NCI-H1694 treated with DMSO at 0.1 percent for 48 hours (cell line): ENCODE measurements around the gene CPNE9.

Experiments used
- DNase-seq: peaks from one replicate; lab custom pipeline; 2025; lab: John Stamatoyannopoulos, UW

CPNE9 gene

DNA sequence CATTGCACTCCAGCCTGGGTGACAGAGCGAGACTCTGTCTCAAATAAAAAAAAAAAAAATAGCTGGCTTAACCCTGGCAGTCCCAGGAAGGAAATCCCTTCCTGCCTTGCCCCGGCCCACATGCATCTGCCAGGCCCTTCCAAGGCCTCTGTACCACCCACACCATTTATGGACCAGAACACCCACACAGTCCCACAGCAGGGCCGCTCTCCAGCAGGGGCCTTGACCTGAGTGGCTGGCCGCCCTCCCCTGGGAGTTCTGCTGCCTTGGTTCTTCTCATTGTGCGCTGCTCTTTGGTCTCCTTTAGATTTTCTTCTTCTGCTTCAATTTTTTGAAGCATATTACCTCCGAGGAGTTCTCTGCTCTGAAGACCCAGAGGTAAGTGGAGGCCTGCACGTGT is 16.1 kb upstream of the CPNE9 start:
- DNase-seq: no peak

DNA sequence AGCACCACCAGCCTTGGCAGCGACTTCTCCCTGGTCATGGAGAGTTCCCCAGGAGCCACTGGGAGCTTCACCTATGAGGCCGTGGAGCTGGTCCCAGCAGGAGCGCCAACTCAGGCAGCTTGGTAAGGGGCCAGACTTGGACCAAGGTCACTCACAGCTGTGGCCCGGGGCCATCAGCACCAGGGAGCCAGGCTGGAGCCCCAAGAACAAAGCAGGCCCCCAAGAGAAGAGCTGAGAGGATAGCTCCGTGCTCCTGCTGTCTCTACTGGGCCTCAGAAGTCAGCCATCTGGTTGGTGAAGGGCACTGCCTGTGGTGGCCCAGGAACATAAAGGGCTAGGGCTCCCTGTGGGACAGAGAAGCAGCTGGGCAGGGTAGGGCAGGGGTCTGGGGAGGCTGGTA is 14.7 kb upstream of the CPNE9 start:
- no peak for DNase-seq

DNA sequence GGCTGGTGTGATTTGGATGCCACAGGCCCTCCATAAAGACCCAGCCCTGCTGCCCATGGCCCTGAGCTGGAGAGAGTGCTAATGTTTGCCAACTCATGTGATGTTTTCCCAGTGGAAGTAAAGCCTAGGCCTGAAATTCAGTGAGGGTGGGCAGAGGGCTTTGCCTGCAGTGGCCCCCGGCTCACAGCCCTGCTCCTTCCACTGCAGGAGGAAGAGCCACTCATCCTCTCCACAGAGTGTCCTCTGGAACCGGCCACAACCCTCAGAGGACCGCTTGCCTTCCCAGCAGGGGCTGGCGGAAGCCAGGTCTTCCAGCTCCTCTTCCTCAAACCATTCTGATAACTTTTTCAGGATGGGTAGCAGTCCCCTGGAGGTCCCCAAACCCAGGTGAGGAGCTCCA is 13.9 kb upstream of the CPNE9 start:
- no peak for DNase-seq

DNA sequence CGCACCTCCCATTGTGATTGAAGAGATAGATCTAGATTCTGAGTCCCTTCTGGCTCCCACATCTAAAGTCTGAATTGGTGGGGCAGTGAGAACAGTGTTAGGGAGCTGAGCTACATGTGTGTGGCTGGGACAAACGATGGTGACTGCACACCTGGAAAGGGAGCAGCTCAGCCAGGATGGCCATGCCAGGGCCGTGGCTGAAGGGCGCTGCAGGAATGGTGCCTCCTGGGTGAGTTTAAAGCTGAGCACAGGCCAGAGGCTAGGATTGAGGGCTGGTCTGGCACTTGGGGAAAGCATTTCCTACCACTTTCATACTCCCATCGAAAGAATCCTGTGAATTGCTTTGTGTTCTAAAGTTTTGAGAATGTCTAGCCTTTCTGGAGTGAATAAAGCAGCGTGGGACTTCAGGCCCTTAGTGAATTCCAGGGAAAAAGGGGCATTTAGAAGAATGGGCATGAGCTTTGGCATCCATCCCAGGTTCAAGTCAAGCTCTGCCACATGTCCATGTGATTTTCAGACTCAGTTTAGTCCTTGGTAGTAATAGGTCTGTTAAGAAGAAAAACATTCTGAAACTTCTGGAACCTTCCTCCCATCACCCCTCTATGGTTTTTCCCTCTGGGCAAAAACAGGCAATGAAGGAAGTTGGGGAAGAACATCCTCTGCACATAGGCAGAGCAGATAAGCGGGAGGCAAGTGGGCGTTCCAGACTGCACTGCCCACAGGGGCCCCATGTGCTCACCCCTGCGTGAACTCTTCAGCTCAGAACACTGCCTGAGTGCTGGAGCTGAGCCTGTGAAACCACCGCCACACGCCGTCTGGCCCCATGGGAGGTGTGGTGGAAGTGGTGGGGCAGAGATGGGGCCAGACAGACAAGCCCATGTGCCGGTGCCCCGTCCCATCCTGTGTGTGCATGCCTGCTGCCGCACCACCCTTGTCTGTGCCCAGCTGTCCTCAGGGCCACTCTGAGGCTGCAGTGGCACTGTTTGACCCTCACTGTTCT is 12.9 kb upstream of the CPNE9 start:
- DNase-seq: no peak

DNA sequence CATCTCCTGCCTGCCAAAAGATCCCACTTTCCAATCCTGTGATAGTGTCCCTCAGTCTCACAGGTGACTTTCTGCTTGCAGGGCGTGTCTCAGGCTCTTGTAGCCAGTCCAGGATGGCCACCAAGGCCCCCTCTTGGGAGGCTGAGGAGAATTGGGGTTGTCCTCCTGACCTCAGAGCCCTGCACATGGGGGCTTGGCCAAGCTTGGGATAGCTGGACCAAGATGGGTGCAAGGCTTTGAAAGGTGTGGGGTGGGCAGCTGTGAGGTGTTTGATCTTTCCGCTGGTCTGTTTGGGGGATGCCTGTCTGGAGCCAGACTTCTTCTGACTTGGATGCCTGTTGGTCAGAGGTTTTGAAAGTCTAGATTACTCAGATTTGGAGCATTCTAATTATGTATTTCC is 12.0 kb upstream of the CPNE9 start:
- no peak for DNase-seq

DNA sequence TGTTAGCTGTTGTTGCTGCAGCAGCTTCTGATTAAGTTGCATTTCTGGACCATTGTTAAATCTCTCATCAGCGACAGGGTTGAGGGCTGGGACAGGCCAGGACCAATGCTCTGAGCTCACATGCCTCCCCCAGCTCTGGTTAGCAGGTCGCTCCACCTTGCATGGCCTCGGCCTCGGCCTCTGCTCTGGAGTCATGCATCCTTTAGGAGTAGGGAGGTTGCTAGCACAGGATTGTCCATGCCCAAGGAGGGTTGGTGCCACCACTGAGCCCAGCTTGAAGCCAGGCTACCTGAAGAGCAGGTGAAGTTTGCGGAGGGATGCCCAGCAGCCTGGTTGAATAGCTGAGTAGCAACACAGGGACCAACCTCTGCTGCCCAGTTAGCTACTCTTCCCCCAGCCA is 11.2 kb upstream of the CPNE9 start:
- no peak for DNase-seq

DNA sequence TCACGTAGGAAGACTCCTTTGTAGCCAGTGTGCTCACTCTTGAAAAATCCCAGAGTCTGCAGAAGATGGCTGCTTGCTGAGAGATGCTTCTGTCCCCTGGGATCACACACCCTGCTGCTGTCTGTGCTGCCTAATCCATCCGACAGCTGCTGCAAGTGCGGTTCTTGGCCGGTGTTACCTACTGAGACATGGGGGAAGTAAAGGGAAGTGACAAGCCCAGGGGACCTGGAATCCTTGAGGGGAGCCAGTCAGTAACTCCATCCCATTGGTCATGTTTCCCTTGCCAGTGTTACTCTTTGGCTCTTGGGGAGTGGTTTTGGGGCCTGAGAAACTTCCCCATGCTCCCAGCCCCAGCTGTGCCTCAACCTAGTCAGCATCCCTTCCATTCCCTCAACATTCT is 8.3 kb upstream of the CPNE9 start:
- no peak for DNase-seq

DNA sequence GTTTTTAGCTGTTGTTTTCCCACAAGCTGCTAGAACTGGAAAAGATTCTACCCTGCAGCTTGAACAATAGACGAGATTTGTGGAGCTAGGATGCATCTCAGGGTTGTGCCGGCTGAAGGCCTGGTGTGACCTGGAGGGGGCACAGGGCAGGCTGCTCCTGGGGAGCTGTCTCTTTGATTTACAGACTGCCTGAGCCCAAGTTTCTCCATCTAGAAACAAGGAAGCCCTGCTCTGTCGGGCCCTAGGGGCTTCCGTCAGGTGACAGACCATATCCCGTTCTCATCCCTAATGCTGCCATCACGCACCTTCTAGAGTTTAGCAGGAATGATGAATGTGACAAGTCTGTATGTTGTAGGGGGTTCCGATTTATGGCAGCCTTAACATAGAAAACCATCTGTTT is 7.9 kb upstream of the CPNE9 start:
- DNase-seq: no peak

DNA sequence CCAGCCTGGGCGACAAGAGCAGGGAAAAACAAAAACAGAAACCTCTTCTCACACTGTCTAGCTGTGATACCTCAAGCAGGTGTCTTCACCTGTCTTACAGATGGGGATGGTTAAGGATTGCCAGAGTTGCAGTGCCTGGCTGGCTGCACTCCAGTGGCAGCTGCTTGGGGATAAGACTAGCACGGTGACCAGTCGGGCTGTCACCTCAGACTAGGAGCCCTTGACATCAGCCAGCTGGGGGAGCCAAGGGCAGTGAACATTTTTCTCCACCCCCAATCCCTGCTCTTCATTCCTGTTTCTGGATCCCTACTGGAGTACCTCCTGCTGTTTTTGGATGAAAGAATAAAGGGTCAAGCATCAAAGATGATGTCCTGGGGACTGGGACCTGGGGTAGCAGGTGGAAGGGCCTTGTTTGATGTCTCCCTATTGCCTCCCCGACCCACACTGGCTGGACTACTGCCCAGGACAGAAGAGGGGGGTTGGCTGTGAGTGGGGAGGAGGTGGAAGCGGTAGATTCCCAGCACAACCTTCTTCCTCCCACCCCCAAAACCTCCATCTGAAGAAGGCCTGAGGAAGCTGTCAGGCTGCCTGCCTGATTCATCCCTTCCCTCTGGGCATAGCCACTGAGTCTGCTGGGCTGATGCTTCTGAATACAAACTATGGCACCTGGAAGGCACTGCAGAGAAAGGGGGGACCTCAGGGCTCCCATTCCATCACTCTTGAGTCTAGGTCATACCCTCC is 7.0 kb upstream of the CPNE9 start:
- DNase-seq: no peak

DNA sequence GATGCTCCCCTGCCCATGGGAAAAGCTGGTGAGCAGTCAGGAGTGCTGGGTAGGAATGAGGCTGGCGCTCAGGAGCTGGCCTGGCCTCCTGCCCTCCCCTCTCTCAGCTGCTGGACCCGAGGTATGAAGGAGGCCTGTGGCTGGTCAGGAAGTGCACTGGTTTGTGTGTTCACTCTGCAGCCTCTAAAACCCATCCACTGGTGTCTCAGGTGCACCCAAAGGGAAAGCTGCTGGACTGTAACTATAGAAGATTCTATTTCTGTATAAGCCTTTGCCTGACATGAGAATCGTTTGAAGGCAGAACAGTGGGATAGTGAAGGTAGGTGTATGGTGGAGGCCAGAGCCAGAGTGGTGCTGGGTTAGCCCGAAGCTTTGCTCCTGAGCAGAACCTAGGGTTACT is 5.7 kb upstream of the CPNE9 start:
- no peak for DNase-seq

DNA sequence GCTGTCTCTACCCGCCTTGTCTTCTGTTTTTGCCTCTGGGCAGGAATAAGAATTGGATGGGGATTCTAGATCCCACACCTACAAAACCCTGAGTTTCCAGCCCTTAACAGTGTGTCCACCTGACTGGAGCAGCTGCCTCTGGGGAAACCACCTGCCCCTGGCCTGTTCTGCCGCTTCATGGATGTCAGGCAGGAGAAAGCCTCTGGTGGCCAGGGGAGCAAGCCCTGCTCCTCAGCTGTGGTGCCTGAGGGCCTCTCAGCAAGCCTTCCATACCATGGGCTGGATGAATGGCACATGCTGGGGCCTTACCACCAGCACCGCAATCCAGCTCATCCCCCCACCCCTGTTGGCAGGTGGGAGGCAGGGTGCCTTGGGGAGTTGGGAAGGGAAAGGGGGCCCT is 5.3 kb upstream of the CPNE9 start:
- DNase-seq: no peak

DNA sequence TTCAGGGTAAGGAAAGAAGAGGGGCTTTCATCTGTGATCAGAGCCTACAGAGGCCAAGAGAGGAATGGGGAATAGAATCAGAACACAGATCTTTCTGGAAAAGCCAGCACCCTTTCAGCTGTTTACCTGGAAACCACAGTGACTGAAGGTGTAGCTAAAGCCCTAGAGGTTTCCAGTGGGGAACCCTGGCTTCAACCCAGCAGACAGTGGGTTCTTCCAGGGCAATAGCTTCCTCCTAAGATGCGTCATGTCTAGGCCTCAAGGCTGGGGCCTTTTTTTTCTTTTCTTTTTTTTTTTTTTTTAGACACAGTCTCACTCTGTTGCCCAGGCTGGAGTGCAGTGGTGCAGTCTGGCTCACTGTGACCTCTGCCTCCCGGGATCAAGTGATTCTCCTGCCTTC is 3.1 kb upstream of the CPNE9 start:
- DNase-seq: no peak

DNA sequence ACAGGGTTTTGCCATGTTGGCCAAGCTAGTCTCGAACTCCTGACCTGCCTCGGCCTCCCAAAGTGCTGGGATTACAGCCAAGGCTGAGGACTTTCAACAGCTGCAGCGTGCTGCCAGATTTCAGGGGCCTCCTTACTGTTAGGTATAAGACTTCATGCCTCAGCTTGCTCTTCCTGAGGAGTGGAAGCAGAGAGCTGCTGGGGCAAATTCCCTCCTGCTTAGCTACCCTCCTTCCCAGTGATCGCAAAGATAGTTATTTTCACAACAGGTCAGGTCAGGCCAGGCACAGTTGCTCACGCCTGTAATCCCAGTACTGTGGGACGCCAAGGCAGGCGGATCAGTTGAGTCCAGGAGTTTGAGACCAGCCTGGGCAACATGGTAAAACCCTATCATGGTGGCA is 2.6 kb upstream of the CPNE9 start:
- DNase-seq: no peak

DNA sequence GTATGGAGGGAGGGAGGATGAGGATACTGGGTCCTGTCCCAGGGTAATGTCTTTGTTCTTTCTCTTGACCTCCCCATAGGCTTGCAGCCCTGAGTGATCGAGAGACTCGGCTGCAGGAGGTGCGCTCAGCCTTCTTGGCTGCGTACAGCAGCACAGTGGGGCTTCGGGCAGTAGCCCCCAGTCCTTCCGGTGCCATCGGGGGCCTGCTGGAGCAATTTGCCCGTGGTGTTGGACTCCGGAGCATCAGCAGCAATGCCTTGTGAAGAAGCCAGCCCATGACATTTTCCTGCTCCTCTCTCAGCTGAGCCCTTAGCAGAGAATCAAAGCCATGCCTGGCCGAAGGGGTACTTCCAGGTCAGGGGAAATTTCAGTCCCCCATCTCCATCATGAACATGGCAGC is 1.9 kb upstream of the CPNE9 start:
- DNase-seq: no peak

DNA sequence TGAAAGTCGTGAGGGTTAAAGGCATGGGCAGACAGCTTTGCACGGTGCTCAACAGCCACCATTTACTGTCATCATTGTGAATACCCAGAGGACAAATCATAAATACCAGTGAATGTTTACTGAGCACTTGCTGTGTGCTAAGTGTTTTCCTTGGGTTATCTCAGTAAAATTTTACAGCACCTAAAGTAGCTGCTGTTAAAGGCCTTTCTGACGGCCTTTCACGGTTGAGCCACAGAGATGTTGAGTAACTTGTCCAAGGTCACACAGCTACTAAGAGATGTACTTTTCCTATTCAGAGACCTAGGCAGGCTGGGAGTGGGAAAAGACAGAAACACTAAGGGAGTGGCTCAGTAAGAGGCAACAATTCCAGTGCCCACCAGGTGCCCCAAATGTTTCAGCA is 393 bp upstream of the CPNE9 start:
- DNase-seq: no peak

DNA sequence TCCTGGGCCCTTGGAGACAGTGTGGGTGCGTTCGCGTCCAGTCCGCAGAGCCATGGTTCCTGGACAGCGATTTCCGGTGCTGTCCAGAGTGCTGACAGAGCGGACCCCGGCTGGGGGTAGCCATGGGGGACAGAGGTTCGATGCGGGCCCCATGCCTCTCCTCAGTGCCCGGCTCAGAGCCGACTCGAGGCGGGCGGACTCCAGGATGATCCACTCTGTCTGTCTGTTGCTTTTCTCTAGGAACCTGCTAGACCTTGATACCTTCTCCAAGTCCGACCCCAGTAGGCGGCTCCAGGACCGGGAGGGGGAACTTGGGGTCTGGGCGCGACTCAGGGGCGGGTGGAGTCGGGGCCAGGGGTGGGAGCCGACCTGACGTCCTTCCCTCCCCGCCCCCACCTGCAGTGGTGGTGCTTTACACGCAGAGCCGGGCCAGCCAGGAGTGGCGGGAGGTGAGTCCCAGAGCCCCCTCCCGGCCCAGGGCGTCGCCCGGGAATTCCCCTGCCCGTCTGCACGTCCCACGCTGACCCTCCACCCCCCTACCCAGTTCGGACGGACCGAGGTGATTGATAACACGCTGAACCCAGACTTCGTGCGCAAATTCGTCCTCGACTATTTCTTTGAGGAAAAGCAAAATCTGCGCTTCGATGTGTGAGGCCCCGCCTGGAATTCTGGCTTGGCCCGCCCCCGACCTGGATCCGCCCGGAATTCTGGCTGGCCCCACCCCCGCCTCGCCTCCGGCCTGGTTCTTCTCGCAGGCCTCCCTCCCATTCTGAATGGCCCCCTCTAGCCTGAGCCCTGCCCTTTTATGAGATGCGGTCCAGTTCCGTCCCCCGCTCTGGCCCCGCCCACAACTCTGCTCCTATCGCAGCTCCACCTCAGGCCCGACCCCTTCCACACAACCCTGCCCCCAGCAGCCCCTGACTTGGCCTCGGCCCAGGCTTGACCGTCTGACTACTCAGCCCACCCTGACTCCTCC is 1.0 kb downstream of the CPNE9 start:
- no peak for DNase-seq

DNA sequence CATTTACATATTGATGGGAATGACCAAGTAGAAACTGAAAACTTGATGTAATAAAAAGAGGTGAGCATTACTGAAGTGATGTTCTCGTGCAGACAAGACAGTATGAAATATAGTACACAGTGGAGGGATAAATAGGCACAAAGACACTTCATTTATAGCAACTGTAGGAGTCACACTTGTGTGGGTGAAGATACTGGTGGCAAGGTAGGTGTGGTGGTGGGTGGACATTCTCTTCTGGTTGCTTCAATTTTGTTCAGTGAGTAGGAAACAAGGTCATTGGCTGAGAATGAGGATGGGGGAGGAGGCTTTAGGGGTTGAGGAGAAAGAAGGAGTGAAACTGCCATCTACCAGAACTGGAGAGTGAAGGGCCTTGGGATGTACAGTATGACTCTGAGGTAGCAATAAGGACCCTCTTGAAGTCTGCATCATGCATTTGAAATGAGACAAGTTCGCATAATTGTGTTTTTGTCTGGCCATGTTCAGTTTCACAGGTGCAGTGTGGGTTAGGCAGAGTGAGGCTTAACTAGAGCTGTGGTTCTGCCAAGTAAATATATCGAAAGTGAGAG is 6.6 kb downstream of the CPNE9 start:
- no peak for DNase-seq

DNA sequence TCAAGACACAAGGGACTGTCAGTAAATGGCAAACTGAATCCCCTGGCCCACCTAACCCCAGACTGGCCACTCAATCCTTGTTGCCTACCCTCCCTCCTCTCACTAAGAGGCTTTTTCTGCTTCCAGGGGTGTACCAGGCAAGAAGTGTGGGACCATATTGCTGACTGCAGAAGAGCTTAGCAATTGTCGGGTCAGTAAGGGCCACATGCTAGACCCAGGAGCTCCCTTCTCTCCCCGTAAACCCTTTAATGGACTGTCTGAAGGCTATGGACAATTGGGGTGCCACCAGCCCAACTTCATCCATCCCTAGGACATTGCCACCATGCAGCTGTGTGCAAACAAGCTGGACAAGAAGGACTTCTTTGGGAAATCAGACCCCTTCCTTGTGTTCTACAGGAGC is 8.8 kb downstream of the CPNE9 start:
- DNase-seq: no peak

DNA sequence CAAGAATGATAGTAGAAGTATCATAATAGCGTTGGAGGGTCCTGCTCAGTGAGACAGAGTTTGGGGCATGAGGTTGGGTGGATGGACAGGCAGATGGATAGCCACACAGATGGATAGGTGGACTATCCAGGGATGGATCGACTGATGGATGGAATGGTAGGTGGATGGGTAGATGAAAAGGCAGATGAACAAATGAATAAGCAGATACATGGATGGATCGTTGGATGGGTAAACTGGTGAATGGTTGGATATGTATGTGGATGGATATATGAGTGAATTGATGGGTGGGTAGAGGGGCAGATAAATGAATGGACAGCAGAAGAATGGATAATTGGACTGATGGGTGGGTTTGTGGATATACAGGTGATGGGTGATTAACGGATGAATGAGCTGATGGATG is 9.5 kb downstream of the CPNE9 start:
- DNase-seq: no peak

DNA sequence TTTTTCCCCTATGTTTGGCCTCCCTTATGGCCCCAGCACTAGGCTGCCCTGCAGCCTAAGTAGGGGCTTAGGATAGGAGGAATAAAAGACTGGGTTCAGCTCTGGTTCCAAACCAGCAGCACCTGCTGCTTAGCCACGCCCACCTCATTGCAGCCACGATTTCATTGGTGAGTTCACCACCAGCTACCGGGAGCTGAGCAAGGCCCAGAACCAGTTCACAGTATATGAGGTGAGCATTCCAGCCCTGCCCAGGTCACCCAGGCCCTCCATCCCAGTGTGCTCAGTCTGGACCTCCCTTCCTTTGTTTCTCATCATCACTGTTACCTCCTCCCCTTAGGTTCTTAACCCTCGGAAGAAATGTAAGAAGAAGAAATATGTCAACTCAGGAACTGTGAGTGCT is 11.5 kb downstream of the CPNE9 start:
- DNase-seq: no peak

DNA sequence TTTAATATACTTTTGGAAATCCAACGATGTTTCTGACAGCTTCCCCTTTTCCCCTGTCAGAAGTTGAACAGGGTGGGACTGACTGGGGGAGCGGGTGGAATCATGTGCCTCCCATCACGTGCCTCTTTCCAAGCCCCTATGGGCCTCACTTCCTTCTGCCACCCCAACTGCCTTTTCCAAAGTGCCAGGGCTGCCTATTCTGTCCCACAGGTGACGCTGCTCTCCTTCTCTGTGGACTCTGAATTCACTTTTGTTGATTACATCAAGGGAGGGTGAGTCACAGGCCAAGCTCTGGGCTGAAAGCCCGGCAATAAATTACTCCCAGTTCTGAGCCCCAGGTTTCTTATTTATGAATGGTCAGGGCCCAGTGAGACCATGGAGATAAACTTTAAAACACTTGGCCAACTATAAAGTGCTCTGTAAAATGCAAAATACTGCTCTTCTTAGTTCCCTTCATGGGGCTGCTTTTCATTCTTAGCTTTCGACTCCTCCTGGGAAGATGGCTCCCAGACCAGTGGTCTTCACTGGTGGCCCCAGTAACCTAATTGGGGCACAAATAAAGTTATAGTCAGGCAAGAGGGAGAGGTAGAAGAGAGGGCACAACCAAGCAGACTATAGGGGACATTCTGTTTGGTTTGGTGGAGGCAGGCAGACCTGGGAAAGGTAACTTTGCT is 12.3 kb downstream of the CPNE9 start:
- no peak for DNase-seq
